HG03469 (cell line): ENCODE data around the gene NRG3.
"Not testable (repeated sequence)": the region's sequence is repeated elsewhere in the genome, so short reads cannot be mapped to it uniquely, and the experiment has no call there.

Source experiments
- ATAC-seq: cut with Tn5 transposase; IDR thresholded peaks from one replicate; pipeline ENCODE4 v1.9.1; 2021; ENCODE audit warnings: mild to moderate bottlenecking, moderate library complexity, moderate number of reproducible peaks; ENCODE audit not compliant: unreplicated experiment

NRG3 gene

GRCh38 chr10:82645221-82645620 is 770.2 kb downstream of the NRG3 start:
- no peak for ATAC-seq

DNA sequence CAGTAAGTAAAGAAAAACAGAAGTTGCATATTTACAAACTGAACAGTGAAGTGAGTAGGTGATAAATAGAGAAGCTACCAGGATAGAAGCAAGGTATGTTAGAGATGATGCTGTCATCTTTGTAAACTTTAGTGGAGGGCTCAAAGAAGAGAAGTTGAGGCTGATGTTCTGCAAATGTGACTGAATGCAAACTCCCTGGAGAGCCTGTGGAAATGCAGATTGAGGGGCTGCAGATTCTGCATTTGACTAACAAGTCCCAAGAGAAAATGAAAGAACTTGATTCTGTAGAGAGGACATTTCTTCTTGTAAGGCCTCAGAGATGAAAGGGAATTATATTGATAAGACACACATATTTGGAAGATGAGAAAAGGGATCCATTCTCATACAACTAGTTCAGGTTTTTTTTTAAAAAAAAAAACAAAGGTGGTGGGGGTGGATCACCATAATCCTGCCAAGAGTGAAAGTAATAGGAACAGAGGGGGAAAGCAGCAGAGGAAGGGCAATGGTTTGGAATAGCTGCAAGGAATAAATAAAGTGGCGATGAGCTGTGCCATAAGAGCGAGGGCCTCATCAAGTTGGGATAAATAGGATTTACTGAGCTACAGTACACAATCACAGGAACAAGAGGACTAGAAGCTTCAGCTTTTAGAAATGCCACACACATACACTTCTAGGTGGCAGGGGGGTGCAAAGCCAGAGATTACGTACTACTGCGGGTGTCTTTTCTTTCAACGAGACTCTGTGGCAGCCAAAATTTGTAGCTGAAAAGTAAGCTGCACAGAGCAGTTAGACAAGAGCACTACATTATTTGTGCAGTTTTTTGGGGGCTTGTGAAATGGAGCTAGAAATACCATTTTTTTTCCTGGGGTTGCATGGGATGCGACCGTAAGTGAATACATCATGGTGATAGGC is 778.5 kb downstream of the NRG3 start:
- ATAC-seq = no peak

DNA sequence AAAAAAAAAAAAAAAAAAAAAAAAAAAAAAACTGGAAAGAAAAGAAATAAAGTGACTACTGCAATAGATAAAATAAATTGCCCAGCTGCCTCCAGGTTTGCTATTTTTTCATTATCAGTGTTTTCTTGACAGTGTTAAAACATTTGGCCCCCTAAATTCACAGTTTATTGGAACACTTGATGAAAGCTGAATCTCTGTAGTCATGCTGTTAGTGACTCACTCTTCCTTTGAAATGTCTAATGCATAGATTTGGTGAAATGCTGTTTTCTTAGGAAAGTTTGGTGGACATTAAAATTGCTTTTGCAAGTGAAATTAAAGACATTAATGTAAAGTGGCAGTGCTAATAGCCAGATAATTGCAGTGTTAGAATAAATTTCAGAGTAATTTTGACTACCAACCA is 785.2 kb downstream of the NRG3 start:
- no peak for ATAC-seq

GRCh38 chr10:82660986-82661385 is 786.0 kb downstream of the NRG3 start:
- ATAC-seq = no peak

- ATAC-seq = no peak
These were observed 786.7 kb downstream of the NRG3 start for GRCh38 chr10:82661701-82662100.

GRCh38 chr10:82668221-82668895 is 793.4 kb downstream of the NRG3 start:
- no peak for ATAC-seq

DNA sequence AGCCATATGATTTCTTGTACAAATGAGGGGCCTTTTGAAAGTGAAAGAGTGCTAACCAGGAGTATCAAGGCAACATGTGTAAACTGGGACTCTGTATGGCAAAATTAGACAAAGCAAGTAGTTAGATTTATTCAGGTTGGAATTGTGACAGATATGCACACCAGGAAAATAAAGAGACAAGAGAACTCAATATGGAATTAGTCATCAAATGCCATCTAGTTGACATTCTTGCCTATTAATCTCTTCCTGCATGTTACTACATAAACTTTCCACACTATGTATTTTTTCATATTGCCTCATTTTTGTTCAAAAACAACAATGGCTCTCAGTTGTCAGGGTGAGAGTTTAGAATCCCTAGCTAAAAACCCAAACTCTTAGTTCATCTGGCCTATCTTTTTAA is 799.0 kb downstream of the NRG3 start:
- ATAC-seq = no peak

- not testable (repeated sequence) for ATAC-seq
These were observed 802.9 kb downstream of the NRG3 start for GRCh38 chr10:82677932-82678331.

DNA sequence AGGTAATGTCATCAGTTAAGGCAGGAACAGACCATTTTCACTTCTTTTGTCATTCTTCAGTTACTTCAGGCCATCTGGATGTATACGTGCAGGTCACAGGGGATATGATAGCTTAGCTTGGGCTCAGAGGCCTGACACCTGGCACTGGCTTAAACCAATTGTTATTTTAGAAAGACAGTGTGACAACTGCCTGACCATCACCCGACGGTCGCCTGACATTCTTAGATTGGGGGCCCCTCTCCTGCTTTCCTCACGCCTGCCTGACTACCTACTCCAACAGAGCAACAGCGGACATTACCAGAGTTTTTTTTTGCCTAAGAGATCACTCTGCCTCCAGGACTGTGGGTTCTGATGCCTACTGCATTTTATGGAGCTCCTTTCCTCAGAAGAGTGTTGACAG is 803.5 kb downstream of the NRG3 start:
- not testable (repeated sequence) for ATAC-seq

- ATAC-seq = no peak
These were observed 805.6 kb downstream of the NRG3 start for GRCh38 chr10:82680608-82681007.

- ATAC-seq = no peak
These were observed 809.0 kb downstream of the NRG3 start for GRCh38 chr10:82683945-82684344.

DNA sequence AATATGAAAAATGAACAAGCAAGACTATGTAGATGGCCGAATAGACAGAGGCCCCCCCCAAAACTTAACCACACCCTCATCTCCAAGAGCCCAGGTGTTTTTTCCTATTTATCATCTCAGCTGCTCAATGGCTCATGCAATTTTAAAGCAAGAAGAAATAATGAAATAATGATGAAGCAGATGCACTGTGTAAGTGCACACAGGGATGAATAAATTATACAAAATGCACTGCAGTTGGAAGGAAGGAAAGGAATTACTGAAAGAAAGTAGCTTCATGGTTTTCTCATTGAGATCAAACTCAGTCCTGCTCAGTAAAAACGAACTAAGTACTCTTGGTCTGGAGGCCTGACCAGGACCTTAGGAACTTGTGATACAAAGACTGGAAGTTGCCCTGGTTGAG is 810.1 kb downstream of the NRG3 start:
- no peak for ATAC-seq

GRCh38 chr10:82691211-82691610 is 816.2 kb downstream of the NRG3 start:
- ATAC-seq = no peak

DNA sequence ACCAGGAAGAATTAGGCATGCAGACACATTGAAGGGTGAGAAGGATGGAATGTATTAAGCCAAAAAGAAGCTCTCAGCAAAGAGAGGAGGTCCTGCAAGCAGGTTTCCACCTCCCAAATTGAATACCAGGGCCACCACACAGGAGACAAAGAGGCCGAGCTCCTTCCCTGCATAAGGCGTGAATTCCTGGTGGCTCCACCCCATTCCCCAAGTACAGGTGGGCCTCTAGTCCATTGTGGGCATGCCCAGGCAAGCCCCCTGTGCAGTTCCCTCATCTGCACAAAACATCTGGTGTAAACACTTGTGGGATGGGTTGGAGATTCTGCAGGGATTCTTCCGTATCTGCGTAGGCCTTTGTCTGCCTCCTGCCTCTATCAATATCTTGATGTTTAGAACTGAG is 817.5 kb downstream of the NRG3 start:
- ATAC-seq = no peak

DNA sequence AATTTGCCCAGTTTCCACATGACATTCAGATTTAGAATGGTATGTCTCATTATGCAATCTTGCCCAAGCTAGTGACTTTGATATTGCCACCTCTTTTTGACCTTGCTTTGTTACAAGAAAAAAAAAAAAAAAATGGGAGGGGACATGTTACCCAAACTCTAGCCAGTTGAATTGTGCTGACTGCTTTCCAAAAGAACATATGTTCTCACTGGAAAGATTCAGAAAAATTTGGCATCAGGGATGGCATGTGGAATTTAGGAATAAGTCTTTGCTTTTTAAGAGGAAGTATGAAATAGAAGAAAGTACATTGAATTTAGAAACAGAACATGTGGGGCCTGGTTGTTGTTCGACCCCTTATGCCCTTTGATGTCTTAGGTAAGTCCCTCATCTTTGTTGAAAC is 846.8 kb downstream of the NRG3 start:
- ATAC-seq = no peak

DNA sequence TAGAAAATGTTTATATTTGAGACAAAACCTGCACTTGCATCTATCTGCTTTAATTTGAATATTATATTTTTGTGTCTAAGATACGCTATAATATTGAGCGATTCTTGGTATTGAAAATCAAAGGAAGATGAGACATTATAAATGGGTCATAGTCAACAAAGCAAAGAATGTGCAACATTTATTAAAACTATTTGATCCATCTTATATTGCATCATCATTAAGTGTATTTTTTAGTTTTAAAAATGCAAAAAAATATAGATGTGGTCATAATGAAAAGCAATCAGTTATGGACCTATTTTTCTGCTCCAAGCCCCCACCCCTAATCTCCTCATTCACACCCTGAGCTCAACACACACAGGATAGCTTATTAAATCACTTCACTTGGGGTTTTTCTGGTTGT is 847.3 kb downstream of the NRG3 start:
- ATAC-seq = no peak

- ATAC-seq = no peak
These were observed 861.3 kb downstream of the NRG3 start for GRCh38 chr10:82736305-82736704.

DNA sequence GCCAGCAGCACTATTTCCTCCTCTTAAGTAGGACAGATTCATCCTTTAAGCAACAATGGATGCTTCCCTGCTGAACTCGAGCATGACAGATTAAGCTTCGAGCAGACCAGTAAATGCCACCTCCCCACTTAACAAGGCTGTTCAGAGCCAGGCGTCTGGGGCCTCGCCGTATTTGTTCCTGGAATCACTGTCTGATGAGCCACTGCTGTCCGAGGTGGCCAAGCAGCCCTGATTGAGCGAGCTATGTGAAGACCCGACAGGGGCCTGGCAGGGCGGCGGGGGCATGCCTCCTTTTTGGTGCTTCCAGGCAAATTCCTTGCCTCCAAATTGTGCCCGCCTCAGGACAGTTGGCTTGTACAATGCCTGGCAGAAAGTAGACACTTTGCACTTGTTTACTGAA is 862.6 kb downstream of the NRG3 start:
- no peak for ATAC-seq

- ATAC-seq = no peak
These were observed 863.6 kb downstream of the NRG3 start for GRCh38 chr10:82738592-82738991.

- no peak for ATAC-seq
These were observed 867.5 kb downstream of the NRG3 start for GRCh38 chr10:82742478-82742877.

- no peak for ATAC-seq
These were observed 867.9 kb downstream of the NRG3 start for GRCh38 chr10:82742898-82743297.

- no peak for ATAC-seq
These were observed 875.5 kb downstream of the NRG3 start for GRCh38 chr10:82750538-82750937.
